ENCODE data around the gene PDLIM5. TPM values are rescaled to one million over a fixed set of nuclear protein-coding genes. Genes with fewer than 3 reads are reported as not detected.
A peak's percentile ranks its signal among the peaks of the same experiment; 100 is the strongest.
"Not testable (repeated sequence)": the region's sequence is repeated elsewhere in the genome, so short reads cannot be mapped to it uniquely, and the experiment has no call there.

PDLIM5 gene, protein sequence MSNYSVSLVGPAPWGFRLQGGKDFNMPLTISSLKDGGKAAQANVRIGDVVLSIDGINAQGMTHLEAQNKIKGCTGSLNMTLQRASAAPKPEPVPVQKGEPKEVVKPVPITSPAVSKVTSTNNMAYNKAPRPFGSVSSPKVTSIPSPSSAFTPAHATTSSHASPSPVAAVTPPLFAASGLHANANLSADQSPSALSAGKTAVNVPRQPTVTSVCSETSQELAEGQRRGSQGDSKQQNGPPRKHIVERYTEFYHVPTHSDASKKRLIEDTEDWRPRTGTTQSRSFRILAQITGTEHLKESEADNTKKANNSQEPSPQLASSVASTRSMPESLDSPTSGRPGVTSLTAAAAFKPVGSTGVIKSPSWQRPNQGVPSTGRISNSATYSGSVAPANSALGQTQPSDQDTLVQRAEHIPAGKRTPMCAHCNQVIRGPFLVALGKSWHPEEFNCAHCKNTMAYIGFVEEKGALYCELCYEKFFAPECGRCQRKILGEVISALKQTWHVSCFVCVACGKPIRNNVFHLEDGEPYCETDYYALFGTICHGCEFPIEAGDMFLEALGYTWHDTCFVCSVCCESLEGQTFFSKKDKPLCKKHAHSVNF
- 30.2 and 53.8 TPM in 2 replicates for total RNA-seq (2014; rRNA removed; shearing (Covaris generic); ENCODE audit: low replicate concordance)

DNA sequence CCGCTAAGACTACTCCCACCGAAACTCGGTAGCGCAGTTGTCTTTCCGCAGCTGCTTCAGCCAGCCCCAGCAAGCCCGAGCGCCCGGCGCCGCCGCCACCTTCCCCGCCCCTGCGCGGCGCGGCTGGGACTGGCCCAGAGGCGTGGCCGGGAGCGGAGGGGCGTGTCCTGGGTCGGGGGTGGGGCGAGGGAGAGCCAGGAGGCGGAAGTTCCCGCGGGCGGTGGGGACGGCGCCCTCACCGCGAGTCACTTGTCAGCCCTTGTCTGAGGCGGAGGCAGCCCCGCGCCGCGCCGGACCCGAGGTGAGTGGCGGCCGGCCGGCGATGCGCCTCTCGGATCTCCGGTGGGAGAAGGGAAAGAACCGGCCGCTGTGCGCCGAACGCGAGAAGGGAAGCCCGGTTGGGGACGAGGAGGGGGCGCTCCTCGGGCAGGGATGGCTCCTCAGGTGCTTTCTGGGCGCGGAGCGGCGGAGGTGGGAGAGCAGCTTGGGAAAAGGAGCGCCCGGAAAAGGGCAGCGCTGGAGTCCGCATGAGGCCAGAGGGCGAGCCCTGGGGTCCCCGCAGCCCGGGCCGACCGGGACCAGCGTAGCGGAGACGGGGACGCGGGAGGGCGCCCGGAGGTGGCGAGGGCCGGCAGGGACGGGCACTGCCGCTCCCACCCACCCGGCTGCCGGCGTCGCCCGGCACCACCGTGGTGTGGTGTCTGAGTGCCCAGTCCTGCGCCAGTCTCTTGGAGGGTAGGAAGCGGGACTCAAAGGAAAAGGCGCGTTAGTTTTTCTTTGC is at the start of gene PDLIM5:
PDLIM5 (plus strand) TSS at position 248 of the 781 bp plus-strand sequence. CDS start 3,347 bp downstream, outside the sequence.
- Histone ChIP-seq H3K27ac (ENCODE audit: low read length) (peak within 1 kb of the TSS; percentile 46; the same call in 1 of the 2 replicates), H3K9me3 (ENCODE audit: low read length) (no peaks in the 10 kb centered on the region), H3K9ac (ENCODE audit: low read length) (peak within 1 kb of the TSS; percentile 84), H3K36me3 (ENCODE audit: insufficient read depth, low read length) (peaks cover 17% of the 10 kb centered on the region), H3K27me3 (ENCODE audit: low read length) (no peaks in the 10 kb centered on the region), H2AFZ (ENCODE audit: low read length) (peak within 1 kb of the TSS; percentile 99), H3K4me2 (ENCODE audit: low read depth, low read length, poor library complexity, severe bottlenecking) (peak within 1 kb of the TSS; percentile 97), H3K4me1 (ENCODE audit: low read length) (peaks cover 36% of the 10 kb centered on the region), H3K4me3 (ENCODE audit: low read length) (peak within 1 kb of the TSS; percentile 88), H4K20me1 (ENCODE audit: insufficient read depth, low read depth, low read length) (no peaks in the 10 kb centered on the region), H3K9me2 (replicated peaks; ENCODE audit: insufficient read depth, low read length) (no peaks in the 10 kb centered on the region), H3K79me2 (ENCODE audit: low read length) (peaks cover 46% of the 10 kb centered on the region)
- DNase-seq: peak; percentile 97

DNA sequence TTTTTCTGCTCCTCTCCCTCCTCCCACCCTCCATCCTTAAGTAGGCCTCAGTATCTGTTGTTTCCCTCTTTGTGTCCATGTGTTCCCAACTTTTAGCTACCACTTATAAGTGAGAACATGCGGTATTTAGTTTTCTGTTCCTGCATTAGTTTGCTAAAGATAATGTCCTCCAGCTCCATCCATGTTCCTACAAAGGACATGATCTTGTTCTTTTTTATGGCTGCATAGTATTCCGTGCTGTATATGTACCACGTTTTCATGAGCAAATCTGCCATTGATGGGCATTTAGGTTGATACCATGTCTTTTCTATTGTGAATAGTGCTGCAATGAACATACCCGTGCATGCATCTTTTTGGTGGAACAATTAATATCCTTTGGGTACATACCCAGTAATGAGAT is 49.3 kb upstream of the PDLIM5 start:
- not testable (repeated sequence) for H3K79me2 ChIP-seq (ENCODE audit: low read length); H3K9me2 ChIP-seq (replicated peaks; ENCODE audit: insufficient read depth, low read length); DNase-seq; H3K27ac ChIP-seq (ENCODE audit: low read length); H3K4me2 ChIP-seq (ENCODE audit: low read depth, low read length, poor library complexity, severe bottlenecking); H3K9ac ChIP-seq (ENCODE audit: low read length); H2AFZ ChIP-seq (ENCODE audit: low read length); H3K27me3 ChIP-seq (ENCODE audit: low read length); H4K20me1 ChIP-seq (ENCODE audit: insufficient read depth, low read depth, low read length); H3K9me3 ChIP-seq (ENCODE audit: low read length); H3K4me1 ChIP-seq (ENCODE audit: low read length); H3K4me3 ChIP-seq (ENCODE audit: low read length); H3K36me3 ChIP-seq (ENCODE audit: insufficient read depth, low read length)

DNA sequence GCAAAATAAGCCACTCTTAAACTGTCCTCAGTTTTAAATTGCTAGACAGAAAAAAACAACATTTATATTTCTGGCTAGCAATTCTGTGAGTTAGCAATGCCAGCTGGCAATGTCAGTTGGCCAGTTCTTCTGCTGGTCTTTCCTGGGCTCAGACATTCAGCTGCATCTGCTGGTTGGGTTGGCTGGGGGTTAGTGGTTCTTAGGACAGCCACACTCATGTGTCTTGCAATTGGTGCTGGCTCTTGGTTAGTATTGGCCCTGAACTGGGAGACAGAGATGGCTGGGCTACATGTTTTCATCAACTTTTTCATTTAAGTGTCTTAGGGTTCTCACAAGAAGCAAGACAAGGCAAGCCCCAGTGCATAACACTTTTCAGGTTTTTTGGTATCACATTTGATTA is 48.0 kb upstream of the PDLIM5 start:
- Histone ChIP-seq H2AFZ (ENCODE audit: low read length) (no peak overlapping the region), H3K9me3 (ENCODE audit: low read length) (no peaks in the 10 kb centered on the region), H3K36me3 (ENCODE audit: insufficient read depth, low read length) (no peaks in the 10 kb centered on the region), H3K4me1 (ENCODE audit: low read length) (no peaks in the 10 kb centered on the region), H3K4me3 (ENCODE audit: low read length) (no peak overlapping the region), H3K79me2 (ENCODE audit: low read length) (no peaks in the 10 kb centered on the region), H3K9ac (ENCODE audit: low read length) (no peak overlapping the region), H3K4me2 (ENCODE audit: low read depth, low read length, poor library complexity, severe bottlenecking) (no peak overlapping the region), H3K9me2 (replicated peaks; ENCODE audit: insufficient read depth, low read length) (no peaks in the 10 kb centered on the region), H4K20me1 (ENCODE audit: insufficient read depth, low read depth, low read length) (no peaks in the 10 kb centered on the region), H3K27ac (ENCODE audit: low read length) (no peak overlapping the region), H3K27me3 (ENCODE audit: low read length) (no peaks in the 10 kb centered on the region)
- DNase-seq: no peak

DNA sequence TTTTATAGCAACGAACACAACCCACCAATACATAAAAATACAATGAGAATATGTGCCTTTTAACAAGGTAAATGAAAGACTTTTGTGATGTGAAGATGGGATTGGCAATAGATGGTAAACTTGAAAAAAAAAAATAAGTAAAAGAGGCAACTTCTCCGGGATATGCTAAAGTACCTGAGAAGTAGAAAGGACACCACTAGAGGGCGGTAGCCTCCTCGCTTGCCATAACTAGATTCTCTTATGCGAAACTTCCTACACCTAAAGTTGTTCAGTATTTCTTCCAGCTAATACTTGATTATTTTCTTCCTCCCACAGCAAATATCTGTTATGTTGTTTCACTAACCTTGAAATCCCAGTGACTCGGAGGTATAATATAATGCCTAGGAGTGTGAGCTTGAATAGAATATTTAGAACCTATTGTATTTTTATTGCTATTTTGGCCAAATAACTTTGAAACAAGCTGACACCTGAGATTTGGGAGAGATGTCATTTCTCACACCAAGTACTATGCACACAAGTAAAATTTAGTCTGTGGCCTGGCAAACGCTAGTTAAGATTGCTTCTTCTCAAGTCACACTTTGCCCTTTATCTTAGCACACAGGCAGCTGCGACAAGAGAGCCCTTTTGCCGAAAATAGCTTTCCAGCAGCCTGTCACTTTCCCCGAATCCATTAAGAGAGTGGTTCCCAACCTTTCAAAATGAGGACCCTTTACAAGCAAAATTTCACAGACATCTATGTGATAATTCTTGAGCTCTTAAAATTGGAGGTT is 44.9 kb upstream of the PDLIM5 start:
- Histone ChIP-seq H3K27ac (ENCODE audit: low read length) (no peak overlapping the region), H3K4me2 (ENCODE audit: low read depth, low read length, poor library complexity, severe bottlenecking) (no peak overlapping the region), H3K4me1 (ENCODE audit: low read length) (no peaks in the 10 kb centered on the region), H3K36me3 (ENCODE audit: insufficient read depth, low read length) (no peaks in the 10 kb centered on the region), H4K20me1 (ENCODE audit: insufficient read depth, low read depth, low read length) (no peaks in the 10 kb centered on the region), H3K4me3 (ENCODE audit: low read length) (no peak overlapping the region), H2AFZ (ENCODE audit: low read length) (no peak overlapping the region), H3K27me3 (ENCODE audit: low read length) (no peaks in the 10 kb centered on the region), H3K79me2 (ENCODE audit: low read length) (no peaks in the 10 kb centered on the region), H3K9ac (ENCODE audit: low read length) (no peak overlapping the region), H3K9me2 (replicated peaks; ENCODE audit: insufficient read depth, low read length) (no peaks in the 10 kb centered on the region), H3K9me3 (ENCODE audit: low read length) (no peaks in the 10 kb centered on the region)
- peak; percentile 88 for DNase-seq

DNA sequence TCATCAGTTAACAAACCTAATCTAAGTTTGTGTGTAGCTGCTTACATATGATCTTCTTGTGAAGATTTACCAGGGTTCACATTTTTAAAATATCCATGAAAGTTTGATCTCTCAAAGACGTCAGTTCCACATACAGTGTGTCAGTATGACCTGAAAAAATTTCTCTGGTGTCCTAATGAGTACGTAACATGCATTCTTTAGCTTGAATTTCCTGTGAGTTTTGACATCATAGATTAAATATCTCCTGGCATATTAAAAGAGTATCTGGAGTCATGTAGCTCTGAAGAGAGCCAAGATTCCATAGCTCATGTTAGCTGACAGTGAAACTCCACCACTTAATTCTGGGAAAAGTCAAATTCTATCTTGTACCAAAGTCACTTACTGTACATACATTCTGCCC is 43.9 kb upstream of the PDLIM5 start:
- Histone ChIP-seq H3K36me3 (ENCODE audit: insufficient read depth, low read length) (no peaks in the 10 kb centered on the region), H3K9ac (ENCODE audit: low read length) (no peak overlapping the region), H3K9me2 (replicated peaks; ENCODE audit: insufficient read depth, low read length) (no peaks in the 10 kb centered on the region), H4K20me1 (ENCODE audit: insufficient read depth, low read depth, low read length) (no peaks in the 10 kb centered on the region), H3K4me3 (ENCODE audit: low read length) (no peak overlapping the region), H3K27ac (ENCODE audit: low read length) (no peak overlapping the region), H2AFZ (ENCODE audit: low read length) (no peak overlapping the region), H3K4me2 (ENCODE audit: low read depth, low read length, poor library complexity, severe bottlenecking) (no peak overlapping the region), H3K9me3 (ENCODE audit: low read length) (no peaks in the 10 kb centered on the region), H3K79me2 (ENCODE audit: low read length) (no peaks in the 10 kb centered on the region), H3K27me3 (ENCODE audit: low read length) (no peaks in the 10 kb centered on the region), H3K4me1 (ENCODE audit: low read length) (no peaks in the 10 kb centered on the region)
- DNase-seq: no peak

DNA sequence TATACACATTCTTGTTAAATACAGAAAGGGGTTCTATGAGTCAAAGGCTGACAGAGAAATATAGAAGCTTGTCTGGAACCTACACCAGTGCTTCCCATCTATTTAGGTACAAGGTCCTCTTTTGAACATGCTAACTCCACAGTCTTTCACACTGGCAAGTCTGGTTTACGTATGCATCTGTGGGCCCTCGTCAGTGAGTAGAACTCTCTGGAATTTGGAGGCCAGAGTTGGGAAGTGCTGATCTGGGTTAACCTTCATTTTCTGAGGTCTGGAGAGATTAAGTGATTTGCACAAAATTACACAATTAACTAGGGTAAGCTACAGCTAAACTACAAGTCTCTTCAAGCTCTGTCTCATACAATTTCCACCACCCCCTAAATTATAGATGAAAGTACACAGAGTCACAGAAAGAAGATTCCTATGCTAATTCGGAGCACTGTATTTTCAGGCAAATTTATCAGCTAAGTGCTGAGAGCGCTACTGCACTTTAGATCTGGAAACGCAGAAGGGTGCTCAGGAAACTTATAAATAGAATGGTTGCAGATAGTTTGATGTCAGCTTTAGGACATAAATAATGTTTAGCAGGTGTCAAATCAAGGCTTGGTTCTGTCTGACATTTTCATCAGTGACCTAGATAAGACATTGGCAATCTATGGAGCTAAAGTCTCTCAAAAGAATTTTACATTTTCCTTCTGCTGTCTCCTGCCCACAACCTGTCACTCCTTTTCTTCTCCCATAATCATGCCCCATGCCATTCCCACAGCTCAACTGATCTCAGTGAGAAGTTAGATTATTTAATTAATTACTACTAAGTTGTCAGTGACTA is 43.0 kb upstream of the PDLIM5 start:
- Histone ChIP-seq H3K9ac (ENCODE audit: low read length) (no peak overlapping the region), H3K79me2 (ENCODE audit: low read length) (no peaks in the 10 kb centered on the region), H3K36me3 (ENCODE audit: insufficient read depth, low read length) (no peaks in the 10 kb centered on the region), H3K27ac (ENCODE audit: low read length) (no peak overlapping the region), H3K4me3 (ENCODE audit: low read length) (no peak overlapping the region), H3K27me3 (ENCODE audit: low read length) (no peaks in the 10 kb centered on the region), H3K9me2 (replicated peaks; ENCODE audit: insufficient read depth, low read length) (no peaks in the 10 kb centered on the region), H3K4me1 (ENCODE audit: low read length) (no peaks in the 10 kb centered on the region), H4K20me1 (ENCODE audit: insufficient read depth, low read depth, low read length) (no peaks in the 10 kb centered on the region), H3K4me2 (ENCODE audit: low read depth, low read length, poor library complexity, severe bottlenecking) (no peak overlapping the region), H2AFZ (ENCODE audit: low read length) (no peak overlapping the region), H3K9me3 (ENCODE audit: low read length) (no peaks in the 10 kb centered on the region)
- DNase-seq: no peak

DNA sequence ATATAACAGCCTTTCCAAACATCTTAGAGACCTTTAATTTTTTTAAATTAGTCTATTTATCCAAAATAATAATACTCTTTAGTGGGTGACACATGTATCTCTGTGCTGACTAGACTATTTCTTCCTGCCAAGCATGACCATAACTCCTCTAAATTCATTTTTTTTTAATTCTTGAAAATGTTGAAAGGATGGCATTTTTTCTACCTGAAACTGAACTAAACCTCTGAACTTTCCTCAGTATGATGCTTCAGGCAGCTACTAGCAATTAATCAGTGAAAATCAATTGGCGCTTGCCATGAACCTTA is 42.4 kb upstream of the PDLIM5 start:
- Histone ChIP-seq H3K9ac (ENCODE audit: low read length) (no peak overlapping the region), H3K4me1 (ENCODE audit: low read length) (no peaks in the 10 kb centered on the region), H3K4me2 (ENCODE audit: low read depth, low read length, poor library complexity, severe bottlenecking) (no peak overlapping the region), H4K20me1 (ENCODE audit: insufficient read depth, low read depth, low read length) (no peaks in the 10 kb centered on the region), H3K27me3 (ENCODE audit: low read length) (no peaks in the 10 kb centered on the region), H3K4me3 (ENCODE audit: low read length) (no peak overlapping the region), H3K79me2 (ENCODE audit: low read length) (no peaks in the 10 kb centered on the region), H2AFZ (ENCODE audit: low read length) (no peak overlapping the region), H3K9me2 (replicated peaks; ENCODE audit: insufficient read depth, low read length) (no peaks in the 10 kb centered on the region), H3K36me3 (ENCODE audit: insufficient read depth, low read length) (no peaks in the 10 kb centered on the region), H3K27ac (ENCODE audit: low read length) (no peak overlapping the region), H3K9me3 (ENCODE audit: low read length) (no peaks in the 10 kb centered on the region)
- no peak for DNase-seq
